Measurements from ENCODE around the gene TMEM245. TPM values are rescaled to one million over a fixed set of nuclear protein-coding genes. Genes with fewer than 3 reads are reported as not detected.

Gene TMEM245
- total RNA-seq, 4 donors from 2014 or later = 14.0 to 78.8 (median 68.3) TPM

- DNase-seq = no peak
- peaks cover 0 to 10% (median 0%) of the 10 kb centered on the region in 4 donors for H3K9me3 ChIP-seq
- no peaks in the 10 kb centered on the region for H3K27me3 ChIP-seq
- H3K27ac ChIP-seq = no peak overlapping the region
- H3K4me3 ChIP-seq = no peak overlapping the region
- TF ChIP-seq POLR2A (IDR thresholded peaks at IDR 0.05) (no peak), CTCF (IDR thresholded peaks at IDR 0.05) (no peak)
- no peaks in the 10 kb centered on the region for H3K36me3 ChIP-seq
- H3K4me1 ChIP-seq = no peaks in the 10 kb centered on the region
These were observed 37.0 kb upstream of the TMEM245 start for GRCh38 chr9:109156708-109157107.

- Histone ChIP-seq H3K4me1 (peaks cover 0 to 5% (median 0%) of the 10 kb centered on the region in 4 donors), H3K27ac (peak overlapping the region in 2 of 4 donors; percentile 7 to 78), H3K36me3 (no peaks in the 10 kb centered on the region), H3K9me3 (peaks cover 0 to 10% (median 0%) of the 10 kb centered on the region in 4 donors), H3K4me3 (no peak overlapping the region), H3K27me3 (no peaks in the 10 kb centered on the region)
- TF ChIP-seq POLR2A (IDR thresholded peaks at IDR 0.05) (peak in 1 of 2 donors; percentile 47), CTCF (IDR thresholded peaks at IDR 0.05) (peak in 3 of 6 experiments; percentile 19 to 20 (median 20))
- DNase-seq = peak in 2 of 3 donors; percentile 55 to 81
These were observed 31.3 kb upstream of the TMEM245 start for GRCh38 chr9:109150925-109151545.

GRCh38 chr9:109149722-109150121 is 30.0 kb upstream of the TMEM245 start:
- no peak for DNase-seq
- no peak for TF ChIP-seq POLR2A (IDR thresholded peaks at IDR 0.05)
- TF ChIP-seq CTCF (IDR thresholded peaks at IDR 0.05) = no peak
- Histone ChIP-seq H3K27me3 (no peaks in the 10 kb centered on the region), H3K9me3 (peaks cover 0 to 10% (median 0%) of the 10 kb centered on the region in 4 donors), H3K36me3 (no peaks in the 10 kb centered on the region), H3K4me3 (no peak overlapping the region), H3K27ac (no peak overlapping the region), H3K4me1 (peaks cover 0 to 5% (median 0%) of the 10 kb centered on the region in 4 donors)

GRCh38 chr9:109149089-109149488 is 29.3 kb upstream of the TMEM245 start:
- DNase-seq = no peak
- H3K27ac ChIP-seq = no peak overlapping the region
- H3K9me3 ChIP-seq = peaks cover 0 to 10% (median 0%) of the 10 kb centered on the region in 4 donors
- no peaks in the 10 kb centered on the region for H3K36me3 ChIP-seq
- H3K27me3 ChIP-seq = no peaks in the 10 kb centered on the region
- TF ChIP-seq POLR2A (IDR thresholded peaks at IDR 0.05) = no peak
- no peak for TF ChIP-seq CTCF (IDR thresholded peaks at IDR 0.05)
- H3K4me1 ChIP-seq = peaks cover 0 to 5% (median 0%) of the 10 kb centered on the region in 4 donors
- H3K4me3 ChIP-seq = no peak overlapping the region

- peak in 1 of 3 donors; percentile 57 for DNase-seq
- peaks cover 0 to 2% (median 0%) of the 10 kb centered on the region in 4 donors for H3K4me1 ChIP-seq
- no peak overlapping the region for H3K4me3 ChIP-seq
- TF ChIP-seq CTCF (IDR thresholded peaks at IDR 0.05) = no peak
- TF ChIP-seq POLR2A (IDR thresholded peaks at IDR 0.05) = no peak
- no peak overlapping the region for H3K27ac ChIP-seq
- no peaks in the 10 kb centered on the region for H3K9me3 ChIP-seq
- H3K27me3 ChIP-seq = no peaks in the 10 kb centered on the region
- no peaks in the 10 kb centered on the region for H3K36me3 ChIP-seq
These were observed 25.3 kb upstream of the TMEM245 start for GRCh38 chr9:109145051-109145450.
